Measurements from ENCODE around the gene CAMTA1.
A peak's percentile ranks its signal among the peaks of the same experiment; 100 is the strongest.
"Not testable (repeated sequence)": the region's sequence is repeated elsewhere in the genome, so short reads cannot be mapped to it uniquely, and the experiment has no call there.

CAMTA1 gene

DNA sequence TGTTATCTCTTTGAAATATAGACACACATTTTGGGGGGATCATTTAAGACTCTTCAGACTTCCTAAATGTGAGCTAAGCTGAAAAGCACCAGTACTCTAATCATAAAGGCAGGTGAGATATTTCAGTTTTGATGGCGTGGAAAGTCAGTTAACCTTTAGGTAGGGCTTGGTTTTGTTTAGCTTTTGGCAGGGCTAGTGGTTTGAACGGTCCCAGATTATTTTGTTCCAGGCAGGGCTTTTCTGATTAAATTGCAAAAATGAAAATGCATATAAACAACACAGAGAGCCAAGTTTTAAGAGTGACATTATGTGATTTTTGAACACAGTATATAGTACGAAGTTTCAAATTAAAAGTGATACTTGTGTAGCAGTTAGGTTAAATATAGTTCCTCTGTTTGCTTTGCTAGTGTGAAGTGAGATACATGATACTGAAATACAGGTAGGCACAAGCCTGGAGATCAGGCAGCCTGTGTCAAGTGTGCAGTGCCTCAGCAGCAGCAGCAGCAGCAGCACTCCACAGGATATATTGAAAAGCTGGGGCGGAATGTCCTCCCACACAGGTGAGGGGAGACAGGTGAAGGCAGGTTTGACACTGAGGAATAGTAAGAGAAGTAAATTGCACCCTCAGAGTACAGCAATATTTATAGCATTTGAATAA is 47.4 kb downstream of the CAMTA1 start:
- in situ Hi-C loops (cut with HindIII; ENCODE audit: low pct_ligation_motif_present, low pct_unique_long_range_greater_than_20kb, low sequenced_read_pairs), result no loop called here
- no peak for DNase-seq

DNA sequence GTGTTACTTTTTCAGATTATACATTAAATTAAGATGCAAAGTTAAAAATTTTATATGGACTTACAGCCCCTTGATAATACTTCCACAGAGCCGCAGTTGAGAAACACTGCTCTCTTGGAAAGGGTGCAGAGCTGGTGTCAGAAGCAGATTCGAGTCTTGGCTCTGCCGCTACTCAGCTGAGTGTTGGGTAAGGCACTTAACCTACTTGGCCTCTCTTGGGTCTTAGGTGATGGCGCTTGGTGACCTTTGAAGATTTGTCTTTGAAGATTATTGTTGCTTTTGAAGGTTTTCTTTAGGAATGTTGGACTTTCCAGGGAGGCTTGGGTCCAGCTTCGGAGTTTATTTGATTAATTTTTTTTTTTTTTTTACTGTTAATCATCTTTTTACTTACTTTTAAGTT is 48.5 kb downstream of the CAMTA1 start:
- no peak for DNase-seq
- in situ Hi-C loops (cut with HindIII; ENCODE audit: low pct_ligation_motif_present, low pct_unique_long_range_greater_than_20kb, low sequenced_read_pairs), result no loop called here

DNA sequence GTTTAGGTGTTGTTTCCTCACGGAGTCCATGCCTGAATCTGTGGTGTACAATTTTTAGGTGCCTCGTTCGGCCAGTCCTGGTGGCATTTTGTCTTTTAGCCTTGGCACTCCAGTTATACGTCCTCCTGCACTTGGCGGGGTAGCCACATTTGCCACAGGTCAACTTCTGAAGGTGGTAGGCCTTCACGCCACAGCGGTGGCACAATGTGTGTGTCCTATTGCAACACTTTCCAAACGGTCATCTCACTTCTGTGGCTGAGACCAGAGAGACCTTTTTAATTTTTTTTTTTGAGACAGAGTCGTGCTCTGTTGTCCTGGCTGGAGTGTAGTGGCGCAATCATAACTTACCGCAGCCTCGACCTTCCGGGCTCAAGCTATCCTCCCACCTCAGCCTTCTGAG is 49.1 kb downstream of the CAMTA1 start:
- in situ Hi-C loops (cut with HindIII; ENCODE audit: low pct_ligation_motif_present, low pct_unique_long_range_greater_than_20kb, low sequenced_read_pairs), result no loop called here
- DNase-seq, result no peak

DNA sequence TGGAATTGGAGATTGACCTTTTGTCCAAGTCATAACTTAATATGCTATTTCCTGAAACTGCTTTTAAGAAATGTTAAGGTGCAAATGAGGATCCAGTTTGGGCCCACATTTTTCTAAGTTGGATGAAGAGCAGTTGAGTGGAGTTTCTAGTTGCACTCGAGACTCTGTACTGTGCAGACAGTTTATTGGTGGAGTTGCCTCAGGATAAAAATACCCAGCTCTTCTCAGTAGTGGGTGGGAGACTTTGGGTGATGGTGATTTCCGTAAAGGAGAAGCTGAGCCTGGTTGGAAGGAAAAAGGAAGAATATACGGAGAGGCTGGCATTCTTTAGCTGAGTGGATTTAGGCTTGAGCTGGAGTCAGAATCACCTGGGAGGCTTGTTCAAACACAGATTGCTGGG is 49.9 kb downstream of the CAMTA1 start:
- no peak for DNase-seq
- in situ Hi-C loops (cut with HindIII; ENCODE audit: low pct_ligation_motif_present, low pct_unique_long_range_greater_than_20kb, low sequenced_read_pairs), result no loop called here

DNA sequence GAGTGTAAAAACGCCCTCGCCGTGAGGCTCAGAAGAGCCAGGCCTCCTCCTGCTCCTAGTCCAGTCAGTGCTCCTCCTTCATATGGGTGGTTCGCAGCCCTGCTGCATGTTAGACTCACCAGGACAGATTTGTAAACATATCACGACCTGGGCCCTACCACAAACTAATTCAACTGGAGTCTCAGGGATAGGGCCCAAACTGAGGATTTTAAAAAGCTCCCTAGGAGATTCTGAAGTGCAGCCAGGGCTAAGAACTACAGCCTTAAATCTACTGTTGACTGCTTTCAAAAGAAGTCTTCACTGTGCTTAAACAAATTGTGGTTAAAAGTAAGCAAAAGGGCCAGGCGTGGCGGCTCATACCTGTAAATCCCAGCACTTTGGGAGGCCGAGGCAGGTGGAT is 57.0 kb downstream of the CAMTA1 start:
- in situ Hi-C loops (cut with HindIII; ENCODE audit: low pct_ligation_motif_present, low pct_unique_long_range_greater_than_20kb, low sequenced_read_pairs), result no loop called here

GRCh38 chr1:6845786-6846185 is 60.5 kb downstream of the CAMTA1 start:
- in situ Hi-C loops (cut with HindIII; ENCODE audit: low pct_ligation_motif_present, low pct_unique_long_range_greater_than_20kb, low sequenced_read_pairs); DNase-seq: not testable (repeated sequence)

More for the DNA sequence above, 57.0 kb downstream of the CAMTA1 start:
- no peak for DNase-seq

DNA sequence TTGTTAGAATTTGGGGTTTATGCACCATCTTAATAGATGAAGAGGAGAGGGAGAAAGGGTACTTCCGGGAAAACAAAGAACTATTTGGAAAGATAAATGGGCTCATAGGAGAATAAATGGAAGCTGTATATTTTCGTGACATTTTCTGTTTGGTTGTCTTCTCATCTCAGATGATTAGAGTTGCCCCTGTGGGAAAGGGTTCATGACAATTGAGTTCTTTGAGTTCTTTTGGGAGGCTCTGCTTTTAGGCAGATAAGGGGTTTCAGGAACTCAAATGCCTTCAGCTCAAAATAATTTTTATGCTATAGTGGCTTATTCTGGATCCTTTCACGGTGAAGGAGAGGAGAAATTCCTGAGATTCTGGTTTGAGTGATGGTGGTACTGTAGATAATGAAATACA is 63.6 kb downstream of the CAMTA1 start:
- in situ Hi-C loops (cut with HindIII; ENCODE audit: low pct_ligation_motif_present, low pct_unique_long_range_greater_than_20kb, low sequenced_read_pairs), result no loop called here
- no peak for DNase-seq

DNA sequence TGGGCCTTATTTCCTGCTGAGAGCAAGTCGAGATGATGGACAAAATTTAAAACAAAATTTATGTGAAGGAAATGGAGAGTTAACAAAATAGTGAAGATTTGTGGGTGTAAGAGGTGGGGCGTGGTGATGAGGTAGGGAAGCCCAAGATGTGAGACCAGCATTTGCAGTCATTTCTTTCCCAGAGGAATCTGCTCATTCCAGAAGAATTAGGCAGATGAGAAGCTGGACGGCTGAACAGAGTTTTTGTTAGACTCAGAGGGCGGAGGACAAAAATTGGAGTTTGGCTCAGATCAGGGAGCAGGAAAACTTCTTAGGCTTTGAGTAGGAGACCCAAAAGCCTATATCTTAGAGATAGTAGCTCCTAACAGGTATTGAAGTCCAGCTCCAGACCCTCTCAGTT is 65.3 kb downstream of the CAMTA1 start:
- DNase-seq, result no peak
- in situ Hi-C loops (cut with HindIII; ENCODE audit: low pct_ligation_motif_present, low pct_unique_long_range_greater_than_20kb, low sequenced_read_pairs), result no loop called here

DNA sequence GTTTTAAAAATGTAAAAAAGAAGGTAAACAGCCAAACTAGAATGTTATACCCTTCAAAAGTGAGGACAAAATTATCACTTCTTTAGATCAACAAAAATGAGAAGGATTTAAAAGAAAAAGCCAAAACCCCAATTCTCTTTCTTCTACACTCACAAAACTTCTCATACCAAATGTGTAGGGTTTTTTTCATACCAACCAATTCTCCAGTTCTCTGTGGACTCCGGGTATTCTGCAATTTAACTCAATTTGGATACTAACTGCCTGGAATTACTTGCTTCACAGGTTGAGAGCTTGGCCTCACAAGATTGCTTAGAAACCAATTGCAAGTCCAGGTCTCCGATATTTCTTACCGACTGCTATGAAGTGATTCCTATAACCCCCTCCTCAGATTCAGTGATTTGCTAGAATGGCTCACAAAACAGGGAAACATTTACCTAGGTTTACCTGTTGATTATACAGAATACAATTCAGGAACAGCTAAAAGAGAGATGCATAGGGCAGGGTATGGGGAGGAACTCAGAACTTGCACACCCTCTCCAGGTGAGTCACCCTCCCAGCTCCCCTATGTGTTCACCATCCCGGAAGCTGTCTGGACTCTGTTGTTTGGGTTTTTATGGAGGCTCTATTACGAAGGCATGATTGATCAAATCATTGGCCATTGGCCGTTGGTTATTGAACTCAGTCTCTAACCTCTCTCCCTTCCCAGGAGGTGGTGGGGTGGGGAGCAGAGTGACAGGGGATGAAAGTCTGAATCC is 67.1 kb downstream of the CAMTA1 start:
- DNase-seq, result no peak
- in situ Hi-C loops (cut with HindIII; ENCODE audit: low pct_ligation_motif_present, low pct_unique_long_range_greater_than_20kb, low sequenced_read_pairs), result no loop called here

- no peak for DNase-seq
- in situ Hi-C loops (cut with HindIII; ENCODE audit: low pct_ligation_motif_present, low pct_unique_long_range_greater_than_20kb, low sequenced_read_pairs), result no loop called here
These were observed 68.9 kb downstream of the CAMTA1 start for GRCh38 chr1:6854166-6854565.

DNA sequence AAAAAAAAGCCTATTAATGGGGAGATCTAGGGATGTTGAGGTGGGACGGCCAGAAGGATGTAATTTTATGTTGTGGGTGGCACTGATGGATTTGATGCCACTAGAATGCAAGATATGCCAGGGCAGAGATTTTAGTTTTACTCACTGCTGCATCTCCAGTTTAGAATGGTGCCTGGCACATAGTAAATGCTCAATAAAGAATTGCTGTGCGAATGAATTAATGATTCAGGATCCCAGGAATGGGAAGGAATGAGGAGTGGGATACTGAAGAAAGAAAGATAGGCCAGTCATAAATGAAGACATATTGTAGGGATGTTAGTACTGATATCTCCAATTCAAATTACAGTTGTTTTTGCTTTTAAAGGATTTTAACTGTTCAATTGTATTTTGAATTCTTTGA is 72.6 kb downstream of the CAMTA1 start:
- in situ Hi-C loops (cut with HindIII; ENCODE audit: low pct_ligation_motif_present, low pct_unique_long_range_greater_than_20kb, low sequenced_read_pairs), result no loop called here

GRCh38 chr1:6858596-6858995 is 73.3 kb downstream of the CAMTA1 start:
- in situ Hi-C loops (cut with HindIII; ENCODE audit: low pct_ligation_motif_present, low pct_unique_long_range_greater_than_20kb, low sequenced_read_pairs), result no loop called here
- no peak for DNase-seq

More for the DNA sequence above, 72.6 kb downstream of the CAMTA1 start:
- no peak for DNase-seq

GRCh38 chr1:6859415-6860343 is 74.4 kb downstream of the CAMTA1 start:
- in situ Hi-C loops (cut with HindIII; ENCODE audit: low pct_ligation_motif_present, low pct_unique_long_range_greater_than_20kb, low sequenced_read_pairs), result no loop called here
- peak; percentile 84 for DNase-seq

DNA sequence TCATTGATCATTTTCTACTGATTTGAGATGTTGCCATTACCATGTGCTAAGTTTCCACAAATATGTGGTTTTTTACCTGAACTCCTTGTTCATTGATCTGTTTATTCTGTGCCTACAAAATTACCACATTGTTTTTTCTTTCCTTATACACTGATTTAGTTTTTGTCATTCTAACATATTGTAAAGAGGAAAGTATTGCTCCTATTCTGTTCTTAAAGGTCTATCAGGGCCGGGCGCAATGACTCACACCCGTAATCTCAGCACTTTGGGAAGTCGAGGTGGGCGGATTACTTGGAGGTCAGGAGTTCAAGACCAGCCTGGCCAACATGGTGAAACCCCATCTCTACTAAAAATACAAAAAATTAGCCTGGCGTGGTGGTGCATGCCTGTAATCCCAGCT is 75.1 kb downstream of the CAMTA1 start:
- no peak for DNase-seq
- in situ Hi-C loops (cut with HindIII; ENCODE audit: low pct_ligation_motif_present, low pct_unique_long_range_greater_than_20kb, low sequenced_read_pairs), result no loop called here

DNA sequence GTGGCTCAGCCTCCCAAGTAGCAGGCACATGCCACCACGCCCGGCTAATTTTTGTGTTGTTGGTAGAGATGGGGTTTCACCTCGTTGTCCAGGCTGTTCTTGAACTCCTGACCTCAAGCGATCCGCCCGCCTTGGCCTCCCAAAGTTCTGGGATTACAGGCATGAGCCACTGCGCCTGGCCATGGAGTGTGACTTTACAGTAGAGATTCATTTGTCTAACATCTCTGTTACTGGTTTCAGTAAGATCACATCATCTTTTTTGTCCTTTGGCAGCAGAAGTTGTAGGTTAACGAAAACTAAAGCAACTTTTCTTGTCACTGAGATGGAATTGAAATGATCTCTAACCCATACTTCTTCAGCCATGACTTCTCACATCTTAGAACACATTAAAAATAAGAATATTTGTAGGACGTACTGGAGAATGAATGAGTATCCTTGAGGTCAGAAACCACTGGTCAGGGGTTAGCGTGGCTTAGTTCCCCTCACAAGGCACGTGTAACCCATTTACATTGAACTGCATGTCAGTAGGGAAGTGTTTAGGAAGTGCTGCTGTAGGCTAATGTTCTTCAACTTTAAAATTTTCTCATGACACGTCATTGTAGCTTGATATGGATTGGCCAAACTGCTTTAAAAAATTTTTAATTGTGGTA is 75.9 kb downstream of the CAMTA1 start:
- no peak for DNase-seq
- in situ Hi-C loops (cut with HindIII; ENCODE audit: low pct_ligation_motif_present, low pct_unique_long_range_greater_than_20kb, low sequenced_read_pairs), result no loop called here

GRCh38 chr1:6862906-6863305 is 77.7 kb downstream of the CAMTA1 start:
- DNase-seq, result no peak
- in situ Hi-C loops (cut with HindIII; ENCODE audit: low pct_ligation_motif_present, low pct_unique_long_range_greater_than_20kb, low sequenced_read_pairs), result no loop called here

- no peak for DNase-seq
- in situ Hi-C loops (cut with HindIII; ENCODE audit: low pct_ligation_motif_present, low pct_unique_long_range_greater_than_20kb, low sequenced_read_pairs), result no loop called here
These were observed 78.9 kb downstream of the CAMTA1 start for GRCh38 chr1:6864166-6864565.

- in situ Hi-C loops (cut with HindIII; ENCODE audit: low pct_ligation_motif_present, low pct_unique_long_range_greater_than_20kb, low sequenced_read_pairs), result no loop called here
- DNase-seq, result no peak
These were observed 81.6 kb downstream of the CAMTA1 start for GRCh38 chr1:6866825-6867224.

DNA sequence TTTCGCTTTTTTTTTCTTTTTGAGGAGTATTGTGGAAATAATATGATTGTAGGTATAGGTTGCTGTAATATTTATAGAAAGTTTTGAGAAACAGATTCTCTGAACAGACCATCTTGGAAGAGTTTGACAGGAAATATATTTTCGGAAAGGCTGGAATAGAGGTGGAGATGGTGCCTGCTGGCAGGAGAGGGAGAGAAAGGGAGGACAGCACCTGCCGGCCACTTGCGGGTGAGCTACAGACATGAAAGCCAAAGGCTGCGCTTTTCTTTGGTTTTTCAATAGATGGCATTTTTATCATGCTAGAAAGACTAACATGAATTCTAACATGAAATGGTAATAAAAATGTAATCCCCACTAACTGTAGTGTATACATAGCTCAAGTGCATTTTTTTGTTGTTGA is 82.1 kb downstream of the CAMTA1 start:
- in situ Hi-C loops (cut with HindIII; ENCODE audit: low pct_ligation_motif_present, low pct_unique_long_range_greater_than_20kb, low sequenced_read_pairs), result no loop called here
- no peak for DNase-seq
